Stomach smooth muscle (tissue), 2 donors: ENCODE measurements around the gene EFCAB12.

Experiments used
- H3K27ac ChIP-seq: one replicate; pipeline ENCODE4 v1.7.0; 2013; ENCODE audit warnings: mild to moderate bottlenecking, low read length, inconsistent platforms
- H3K27me3 ChIP-seq, 2 donors: one replicate each; pipeline ENCODE4 v1.7.0; 2013; ENCODE audit warnings: low read length in 2 of 2; ENCODE audit not compliant: insufficient read depth in 2 of 2, control insufficient read depth in 1 of 2
- H3K36me3 ChIP-seq, 2 donors: one replicate each; pipeline ENCODE4 v1.7.0; 2013; ENCODE audit warnings: low read length in 2 of 2; ENCODE audit not compliant: control insufficient read depth in 2 of 2, insufficient read depth in 2 of 2
- H3K4me1 ChIP-seq: one replicate; pipeline ENCODE4 v1.7.0; 2013; ENCODE audit warnings: low read length; ENCODE audit not compliant: control insufficient read depth, insufficient read depth
- H3K4me3 ChIP-seq, 2 donors: one replicate each; pipeline ENCODE4 v1.7.0; 2013; ENCODE audit warnings: low read length in 2 of 2
- H3K9ac ChIP-seq, 2 donors: one replicate each; pipeline ENCODE4 v1.7.0; 2013; ENCODE audit warnings: low read length in 2 of 2, mild to moderate bottlenecking in 1 of 2
- H3K9me3 ChIP-seq, 2 donors: one replicate each; pipeline ENCODE4 v1.7.0; 2013; ENCODE audit warnings: low read length in 2 of 2; ENCODE audit not compliant: control insufficient read depth in 2 of 2
- donor health status: healthy.
- donor health status: Pancreatic carcinoma.

Gene EFCAB12

GRCh38 chr3:129463094-129463493, 34.7 kb upstream of the EFCAB12 start:
- Histone ChIP-seq H3K4me3 (no peak overlapping the region), H3K9me3 (no peaks in the 10 kb centered on the region), H3K27me3 (no peaks in the 10 kb centered on the region), H3K4me1 (no peaks in the 10 kb centered on the region), H3K27ac (no peak overlapping the region), H3K9ac (no peak overlapping the region), H3K36me3 (peaks cover 10 to 24% of the 10 kb centered on the region in 2 donors)

GRCh38 chr3:129462361-129462968, 34.0 kb upstream of the EFCAB12 start:
- H3K4me1 ChIP-seq, result no peaks in the 10 kb centered on the region
- no peak overlapping the region for H3K9ac ChIP-seq
- H3K27ac ChIP-seq, result no peak overlapping the region
- no peaks in the 10 kb centered on the region for H3K9me3 ChIP-seq
- H3K27me3 ChIP-seq, result no peaks in the 10 kb centered on the region
- no peak overlapping the region for H3K4me3 ChIP-seq
- H3K36me3 ChIP-seq, result peaks cover 10 to 25% of the 10 kb centered on the region in 2 donors

DNA sequence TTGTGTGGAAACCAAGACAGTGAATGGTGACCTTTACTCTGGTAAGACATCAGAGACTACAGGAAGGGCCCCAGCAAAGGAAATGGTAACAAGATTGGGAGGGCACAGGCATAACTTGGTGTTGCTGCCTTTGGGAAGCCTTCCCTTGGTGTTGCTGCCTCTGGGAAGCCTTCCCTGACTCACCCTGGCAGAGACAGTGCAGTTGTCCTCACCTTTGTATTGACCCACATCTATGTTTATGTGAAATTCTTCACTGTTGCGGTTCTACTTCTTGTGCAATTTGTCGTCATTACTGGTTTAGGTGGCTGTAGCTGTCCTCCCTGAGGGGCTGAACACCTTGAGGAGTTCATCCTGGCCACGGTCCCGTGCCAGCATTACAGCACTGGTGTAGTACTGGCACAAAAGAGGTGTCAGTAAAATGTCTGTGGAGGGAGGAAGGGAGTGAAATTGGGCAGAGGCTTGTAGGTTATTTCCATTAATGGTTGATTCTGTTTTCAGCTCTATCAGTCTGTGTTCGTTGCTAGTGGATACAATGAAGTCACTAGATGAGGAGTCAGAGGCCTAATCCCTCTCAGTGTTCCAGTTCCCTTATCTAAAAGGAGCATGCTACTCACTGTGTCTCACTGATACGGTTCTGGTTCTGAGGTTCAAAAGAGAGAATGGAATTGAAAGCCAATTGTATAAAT, 33.2 kb upstream of the EFCAB12 start:
- Histone ChIP-seq H3K27ac (no peak overlapping the region), H3K36me3 (peaks cover 15 to 26% of the 10 kb centered on the region in 2 donors), H3K4me3 (no peak overlapping the region), H3K9me3 (no peaks in the 10 kb centered on the region), H3K27me3 (no peaks in the 10 kb centered on the region), H3K4me1 (no peaks in the 10 kb centered on the region), H3K9ac (no peak overlapping the region)

- Histone ChIP-seq H3K27me3 (no peaks in the 10 kb centered on the region), H3K27ac (no peak overlapping the region), H3K9me3 (no peaks in the 10 kb centered on the region), H3K36me3 (peaks cover 15 to 28% of the 10 kb centered on the region in 2 donors), H3K4me1 (no peaks in the 10 kb centered on the region), H3K9ac (no peak overlapping the region), H3K4me3 (no peak overlapping the region)
These were observed 32.6 kb upstream of the EFCAB12 start for GRCh38 chr3:129461022-129461421.

DNA sequence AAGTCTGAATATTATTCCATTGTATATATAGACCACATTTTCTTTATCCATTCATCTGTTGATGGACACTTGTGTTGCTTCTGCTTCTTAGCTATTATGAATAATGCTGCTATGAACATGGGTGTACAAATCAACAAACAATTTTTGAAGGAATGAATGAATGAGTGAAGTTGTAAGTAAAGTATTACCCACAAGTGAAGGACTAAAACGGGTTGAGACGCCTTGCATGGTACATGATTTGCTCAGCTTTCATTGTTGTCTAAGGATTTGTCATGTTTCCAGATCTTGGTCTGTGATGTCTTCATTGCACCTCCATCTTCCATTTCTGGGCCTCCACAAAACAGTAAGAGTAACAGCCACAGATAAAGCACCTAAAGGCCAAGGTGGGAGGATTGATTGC, 32.1 kb upstream of the EFCAB12 start:
- Histone ChIP-seq H3K9ac (no peak overlapping the region), H3K27me3 (no peaks in the 10 kb centered on the region), H3K27ac (no peak overlapping the region), H3K36me3 (peaks cover 15 to 29% of the 10 kb centered on the region in 2 donors), H3K4me3 (no peak overlapping the region), H3K9me3 (no peaks in the 10 kb centered on the region), H3K4me1 (no peaks in the 10 kb centered on the region)

GRCh38 chr3:129460155-129460554, 31.7 kb upstream of the EFCAB12 start:
- peaks cover 15 to 29% of the 10 kb centered on the region in 2 donors for H3K36me3 ChIP-seq
- H3K27me3 ChIP-seq, result no peaks in the 10 kb centered on the region
- no peak overlapping the region for H3K4me3 ChIP-seq
- H3K4me1 ChIP-seq, result no peaks in the 10 kb centered on the region
- no peak overlapping the region for H3K27ac ChIP-seq
- H3K9me3 ChIP-seq, result no peaks in the 10 kb centered on the region
- H3K9ac ChIP-seq, result no peak overlapping the region

GRCh38 chr3:129453732-129454131, 25.3 kb upstream of the EFCAB12 start:
- Histone ChIP-seq H3K27ac (no peak overlapping the region), H3K27me3 (no peaks in the 10 kb centered on the region), H3K4me3 (no peak overlapping the region), H3K36me3 (peaks cover 25 to 37% of the 10 kb centered on the region in 2 donors), H3K9me3 (no peaks in the 10 kb centered on the region), H3K4me1 (no peaks in the 10 kb centered on the region), H3K9ac (no peak overlapping the region)

- Histone ChIP-seq H3K27me3 (no peaks in the 10 kb centered on the region), H3K36me3 (peaks cover 11 to 27% of the 10 kb centered on the region in 2 donors), H3K4me1 (no peaks in the 10 kb centered on the region), H3K9me3 (no peaks in the 10 kb centered on the region), H3K9ac (no peak overlapping the region), H3K27ac (no peak overlapping the region), H3K4me3 (no peak overlapping the region)
These were observed 21.1 kb upstream of the EFCAB12 start for GRCh38 chr3:129449279-129450115.

DNA sequence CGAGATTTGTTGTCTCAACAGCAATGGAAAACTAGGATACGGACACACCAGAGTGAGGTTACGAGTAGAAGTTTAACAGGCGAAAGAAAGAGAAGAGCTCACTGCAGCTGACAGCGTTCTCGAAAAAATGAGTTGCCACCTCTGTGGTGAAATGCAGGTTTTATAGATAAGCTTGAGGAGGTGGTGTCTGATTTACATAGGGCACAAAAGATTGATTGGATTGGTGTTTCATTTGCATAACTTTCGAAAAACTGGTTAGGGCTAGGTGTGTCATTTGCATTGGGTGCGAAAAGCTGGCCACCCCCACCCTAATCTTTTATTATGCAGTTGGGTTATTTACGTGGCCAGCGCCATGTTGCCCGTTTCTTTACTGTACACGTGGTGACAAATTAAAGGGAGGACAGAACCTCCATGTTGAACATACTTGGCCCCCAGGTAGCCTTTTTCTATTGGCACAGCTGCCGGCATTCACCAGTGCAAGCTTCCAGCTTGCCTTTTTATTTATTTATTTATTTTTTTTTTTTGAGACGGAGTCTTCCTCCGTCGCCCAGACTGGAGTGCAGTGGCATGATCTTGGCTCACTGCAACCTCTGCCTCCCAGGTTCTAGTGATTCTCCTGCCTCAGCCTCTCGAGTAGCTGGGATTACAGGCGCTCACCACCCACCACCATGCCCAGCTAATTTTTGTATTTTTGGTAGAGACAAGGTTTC, 19.9 kb upstream of the EFCAB12 start:
- Histone ChIP-seq H3K9ac (no peak overlapping the region), H3K4me1 (no peaks in the 10 kb centered on the region), H3K27me3 (no peaks in the 10 kb centered on the region), H3K27ac (no peak overlapping the region), H3K4me3 (no peak overlapping the region), H3K9me3 (no peaks in the 10 kb centered on the region), H3K36me3 (peaks cover 8 to 16% of the 10 kb centered on the region in 2 donors)

GRCh38 chr3:129446926-129447325, 18.5 kb upstream of the EFCAB12 start:
- H3K4me1 ChIP-seq, result peaks cover 2% of the 10 kb centered on the region
- no peaks in the 10 kb centered on the region for H3K9me3 ChIP-seq
- H3K9ac ChIP-seq, result no peak overlapping the region
- H3K4me3 ChIP-seq, result no peak overlapping the region
- H3K27me3 ChIP-seq, result no peaks in the 10 kb centered on the region
- no peak overlapping the region for H3K27ac ChIP-seq
- H3K36me3 ChIP-seq, result peaks cover 0 to 3% of the 10 kb centered on the region in 2 donors
